HG03097 (cell line): ENCODE measurements around the gene HAGH.
A peak's percentile ranks its signal among the peaks of the same experiment; 100 is the strongest.

Source experiments
- ATAC-seq: cut with Tn5 transposase; IDR thresholded peaks from one replicate; pipeline ENCODE4 v1.9.1; 2021; ENCODE audit not compliant: unreplicated experiment, low FRiP score

The HAGH gene

GRCh38 chr16:1832838-1833454, 6.3 kb upstream of the HAGH start:
- no peak for ATAC-seq

GRCh38 chr16:1831186-1832075, 4.8 kb upstream of the HAGH start:
- ATAC-seq, result no peak

- no peak for ATAC-seq
Measured at GRCh38 chr16:1830213-1830612, 3.6 kb upstream of the HAGH start.

- ATAC-seq, result no peak
Measured at GRCh38 chr16:1828645-1829410, 2.2 kb upstream of the HAGH start.

GRCh38 chr16:1825864-1826690, 548 bp downstream of the HAGH start:
- peak; percentile 18 for ATAC-seq

GRCh38 chr16:1825381-1825863, 1.2 kb downstream of the HAGH start:
- ATAC-seq, result no peak

- ATAC-seq, result no peak
Measured at GRCh38 chr16:1823821-1824220, 2.8 kb downstream of the HAGH start.

- no peak for ATAC-seq
Measured at GRCh38 chr16:1822801-1823200, 3.8 kb downstream of the HAGH start.

GRCh38 chr16:1821861-1822611, 4.6 kb downstream of the HAGH start:
- ATAC-seq, result no peak

- ATAC-seq, result no peak
Measured at GRCh38 chr16:1820946-1821290, 5.7 kb downstream of the HAGH start.

GRCh38 chr16:1820096-1820945, 6.3 kb downstream of the HAGH start:
- no peak for ATAC-seq

- ATAC-seq, result no peak
Measured at GRCh38 chr16:1819611-1820010, 7.0 kb downstream of the HAGH start.

- no peak for ATAC-seq
Measured at GRCh38 chr16:1818873-1819525, 7.6 kb downstream of the HAGH start.

- ATAC-seq, result no peak
Measured at GRCh38 chr16:1818204-1818872, 8.3 kb downstream of the HAGH start.

GRCh38 chr16:1817716-1818115, 8.9 kb downstream of the HAGH start:
- ATAC-seq, result no peak

GRCh38 chr16:1817276-1817589, 9.4 kb downstream of the HAGH start:
- no peak for ATAC-seq

GRCh38 chr16:1816396-1817275, 10.0 kb downstream of the HAGH start:
- no peak for ATAC-seq
